HG03571 (cell line): ENCODE data around the gene SFTA2.

Experiments used
- ATAC-seq: cut with Tn5 transposase; IDR thresholded peaks from one replicate; pipeline ENCODE4 v1.9.1; 2021; ENCODE audit not compliant: unreplicated experiment

The SFTA2 gene

DNA sequence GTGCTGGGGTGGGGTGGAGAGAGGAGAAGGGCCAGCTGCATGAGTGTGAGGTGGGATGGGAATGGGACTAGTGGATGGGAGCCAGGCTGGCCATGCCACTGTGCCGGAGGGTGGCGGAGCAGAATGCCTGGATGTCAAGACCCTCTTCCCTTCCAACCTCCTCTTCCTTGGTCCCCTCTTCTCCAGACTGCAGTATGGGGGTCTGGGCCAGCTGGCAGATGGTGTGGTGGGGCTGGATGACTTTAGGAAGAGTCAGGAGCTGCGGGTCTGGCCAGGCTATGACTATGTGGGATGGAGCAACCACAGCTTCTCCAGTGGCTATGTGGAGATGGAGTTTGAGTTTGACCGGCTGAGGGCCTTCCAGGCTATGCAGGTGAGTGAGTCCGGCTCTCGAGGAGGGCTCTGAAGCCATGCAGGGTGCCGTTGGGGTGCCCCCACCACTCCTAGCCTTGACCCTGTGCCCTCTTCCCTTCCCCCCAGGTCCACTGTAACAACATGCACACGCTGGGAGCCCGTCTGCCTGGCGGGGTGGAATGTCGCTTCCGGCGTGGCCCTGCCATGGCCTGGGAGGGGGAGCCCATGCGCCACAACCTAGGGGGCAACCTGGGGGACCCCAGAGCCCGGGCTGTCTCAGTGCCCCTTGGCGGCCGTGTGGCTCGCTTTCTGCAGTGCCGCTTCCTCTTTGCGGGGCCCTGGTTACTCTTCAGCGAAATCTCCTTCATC, 40.0 kb downstream of the SFTA2 start:
- ATAC-seq, result no peak

- no peak for ATAC-seq
Observed at GRCh38 chr6:30891450-30891723, 40.6 kb downstream of the SFTA2 start.

DNA sequence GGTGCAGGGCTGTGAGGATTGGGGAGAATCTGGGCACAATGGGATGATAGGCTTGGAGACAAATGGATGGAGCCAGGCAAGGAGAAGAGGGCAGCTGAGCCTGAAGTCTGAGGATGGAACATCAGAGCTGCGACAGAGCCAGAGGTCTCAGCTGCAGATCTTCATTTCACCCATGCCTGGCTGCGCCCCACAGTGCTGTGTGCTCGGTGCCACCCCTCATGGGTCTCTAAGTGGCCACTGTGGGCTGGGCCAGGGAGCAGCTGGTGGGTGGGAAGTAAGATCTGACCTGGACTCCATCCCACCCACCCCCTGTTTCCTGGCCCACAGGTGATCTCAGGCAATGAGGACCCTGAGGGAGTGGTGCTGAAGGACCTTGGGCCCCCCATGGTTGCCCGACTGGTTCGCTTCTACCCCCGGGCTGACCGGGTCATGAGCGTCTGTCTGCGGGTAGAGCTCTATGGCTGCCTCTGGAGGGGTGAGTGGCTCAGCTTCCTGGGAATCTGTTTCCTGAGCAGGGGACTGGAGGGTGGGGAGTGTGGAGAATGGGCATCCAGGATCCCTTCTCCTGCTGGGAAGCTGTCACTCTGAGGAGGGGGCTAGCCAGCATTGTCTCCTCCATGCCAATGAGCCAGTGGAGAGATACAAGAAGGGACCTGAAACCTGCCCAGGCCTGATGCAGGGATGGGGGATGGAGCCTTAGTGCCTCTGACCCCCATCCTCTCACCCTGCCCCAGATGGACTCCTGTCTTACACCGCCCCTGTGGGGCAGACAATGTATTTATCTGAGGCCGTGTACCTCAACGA, 41.1 kb downstream of the SFTA2 start:
- ATAC-seq, result no peak

GRCh38 chr6:30889921-30890645, 41.9 kb downstream of the SFTA2 start:
- no peak for ATAC-seq

- no peak for ATAC-seq
Observed at GRCh38 chr6:30889496-30889885, 42.5 kb downstream of the SFTA2 start.

DNA sequence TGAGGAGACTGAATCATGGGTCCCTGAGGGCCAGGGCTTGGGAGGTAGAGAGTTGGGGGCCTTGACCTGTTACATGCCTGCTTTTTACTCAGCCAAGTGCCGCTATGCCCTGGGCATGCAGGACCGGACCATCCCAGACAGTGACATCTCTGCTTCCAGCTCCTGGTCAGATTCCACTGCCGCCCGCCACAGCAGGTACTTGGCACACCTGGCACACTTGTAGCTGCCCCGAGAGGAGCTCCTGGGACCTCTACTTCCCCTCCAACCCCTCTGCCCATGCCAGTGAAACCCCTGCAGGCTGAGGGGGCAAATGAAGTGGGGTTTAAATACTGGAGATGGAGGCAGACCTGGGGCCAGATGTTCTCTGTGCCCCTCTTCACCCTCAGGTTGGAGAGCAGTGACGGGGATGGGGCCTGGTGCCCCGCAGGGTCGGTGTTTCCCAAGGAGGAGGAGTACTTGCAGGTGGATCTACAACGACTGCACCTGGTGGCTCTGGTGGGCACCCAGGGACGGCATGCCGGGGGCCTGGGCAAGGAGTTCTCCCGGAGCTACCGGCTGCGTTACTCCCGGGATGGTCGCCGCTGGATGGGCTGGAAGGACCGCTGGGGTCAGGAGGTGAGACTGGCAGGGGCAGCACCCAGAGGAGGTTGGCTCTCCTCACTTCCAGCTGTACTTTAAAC, 43.0 kb downstream of the SFTA2 start:
- ATAC-seq, result no peak

GRCh38 chr6:30887901-30888815, 43.8 kb downstream of the SFTA2 start:
- no peak for ATAC-seq

- ATAC-seq, result no peak
Observed at GRCh38 chr6:30886897-30887255, 45.1 kb downstream of the SFTA2 start.

- ATAC-seq, result no peak
Observed at GRCh38 chr6:30885999-30886896, 45.7 kb downstream of the SFTA2 start.

GRCh38 chr6:30885481-30885998, 46.4 kb downstream of the SFTA2 start:
- no peak for ATAC-seq

DNA sequence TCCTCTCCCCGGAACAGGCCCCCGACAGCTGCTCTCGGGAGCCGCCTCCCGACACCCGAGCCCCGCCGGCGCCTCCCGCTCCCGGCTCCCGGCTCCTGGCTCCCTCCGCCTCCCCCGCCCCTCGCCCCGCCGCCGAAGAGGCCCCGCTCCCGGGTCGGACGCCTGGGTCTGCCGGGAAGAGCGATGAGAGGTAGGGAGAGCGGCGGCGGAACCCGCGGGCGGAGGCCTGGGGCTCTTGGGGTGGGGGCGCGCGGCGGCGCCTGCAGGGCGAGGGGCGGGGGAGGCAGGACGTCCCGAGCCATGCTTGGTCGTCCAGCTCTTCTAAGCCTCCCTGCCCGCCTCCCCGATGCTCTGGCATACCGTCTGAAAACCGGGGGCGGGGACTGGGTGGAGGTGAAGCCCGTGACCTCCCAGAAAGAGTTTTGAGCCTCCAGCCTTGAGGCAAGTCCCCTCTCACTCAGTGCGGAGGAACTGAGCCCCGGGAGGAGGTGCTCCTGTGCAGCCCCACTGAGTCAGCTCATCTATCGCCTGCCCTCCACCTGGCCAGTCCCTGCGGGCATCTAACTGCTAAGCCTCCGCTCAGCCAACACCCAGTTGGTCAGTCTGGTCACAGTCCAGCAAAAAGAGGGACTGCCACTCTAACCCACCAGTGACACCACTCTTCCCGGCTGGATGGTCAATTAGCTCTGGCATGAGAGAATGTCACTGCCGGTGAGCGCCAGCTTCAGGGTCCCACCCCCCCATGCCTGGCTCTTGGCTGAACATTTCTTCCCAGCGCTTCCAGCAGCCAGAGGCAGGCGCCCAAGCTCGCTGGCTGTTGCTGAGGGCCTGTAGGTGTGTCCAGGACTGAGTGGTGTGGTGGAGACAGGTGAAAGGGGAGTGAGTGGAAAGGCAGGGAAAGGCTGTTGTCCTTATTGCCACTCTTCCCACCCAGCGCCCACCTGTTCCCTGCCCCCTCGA, 47.2 kb downstream of the SFTA2 start:
- no peak for ATAC-seq

- ATAC-seq, result no peak
Observed at GRCh38 chr6:30883685-30884520, 48.1 kb downstream of the SFTA2 start, which contains the start of gene DDR1. Gene DDR1, plus strand, starts transcription at chr6:30884519. Its CDS starts 4,211 bp downstream, at chr6:30888730.

DNA sequence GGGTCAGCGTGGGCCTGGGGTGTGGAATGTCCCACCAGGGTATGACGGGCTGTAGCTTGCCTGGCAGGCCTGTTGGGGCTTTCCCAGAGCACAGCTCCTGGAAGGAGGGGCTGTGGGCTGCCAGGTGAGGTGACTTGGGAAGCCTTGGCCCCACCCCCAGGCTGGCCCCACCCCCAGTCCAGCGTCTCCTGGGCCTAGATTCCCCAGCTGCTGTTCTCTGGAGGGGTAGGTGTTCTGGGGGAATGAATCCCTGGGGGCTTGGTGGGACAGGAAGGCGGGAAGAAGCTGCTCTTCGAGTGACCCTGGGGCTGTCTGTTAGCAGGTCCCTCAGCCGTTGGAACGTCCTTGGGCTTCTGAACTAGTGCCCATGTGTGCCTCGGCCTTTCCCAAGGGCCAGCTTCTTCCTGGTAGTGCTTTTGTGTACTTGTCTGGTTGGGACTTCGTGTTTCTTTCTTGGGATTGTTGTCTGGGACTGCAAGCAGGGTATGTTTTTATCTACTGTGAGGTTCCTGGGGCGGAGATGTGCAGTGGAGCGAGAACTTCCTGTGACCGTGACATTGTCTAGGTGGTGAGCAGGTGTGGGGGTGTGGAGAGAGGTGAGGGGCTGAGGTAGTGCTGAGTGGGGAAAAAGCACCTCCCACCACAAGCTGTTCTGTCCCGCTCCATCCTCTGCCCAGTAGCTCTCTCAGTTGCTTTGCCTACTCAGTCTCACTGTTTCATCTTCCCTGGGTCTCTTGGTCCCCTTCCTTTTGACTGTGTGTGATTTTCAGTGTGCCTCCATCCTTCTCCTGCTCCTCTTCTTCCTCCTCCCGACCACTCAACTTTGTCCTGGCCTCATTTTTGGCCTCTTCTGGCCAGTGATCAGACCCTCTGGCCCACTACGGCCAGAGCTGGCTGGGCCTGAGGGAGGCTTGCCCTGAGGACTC, 48.9 kb downstream of the SFTA2 start:
- ATAC-seq, result no peak

- no peak for ATAC-seq
Observed at GRCh38 chr6:30882204-30882758, 49.7 kb downstream of the SFTA2 start.

GRCh38 chr6:30881392-30882203, 50.4 kb downstream of the SFTA2 start:
- no peak for ATAC-seq
